Cardiac muscle cell (in vitro differentiated cells and primary cell): ENCODE measurements around the gene RWDD2A. TPM values are rescaled to one million over a fixed set of nuclear protein-coding genes. Genes with fewer than 3 reads are reported as not detected.
A peak's percentile ranks its signal among the peaks of the same experiment; 100 is the strongest.

ENCODE experiments used
- DNase-seq, 2 donors: peaks; one replicate each; pipeline versions ENCODE4 v3.0.0 to v3.0.0-alpha.2; 2010 to 2017; ENCODE audit warnings: low read depth in 1 of 2, low spot score in 1 of 2
- H3K27ac ChIP-seq: fragments of 200-600 bp; sonication (generic); 2 replicates; pipeline ENCODE4 v1.5.1; 2016
- H3K27me3 ChIP-seq: fragments of 200-600 bp; sonication (generic); 2 replicates; pipeline ENCODE4 v1.6.0; 2016; ENCODE audit warnings: control low read depth
- H3K36me3 ChIP-seq: fragments of 200-600 bp; sonication (generic); 2 replicates; pipeline ENCODE4 v1.5.1; 2016; ENCODE audit warnings: control low read depth
- H3K4me1 ChIP-seq: fragments of 200-600 bp; sonication (generic); 2 replicates; pipeline ENCODE4 v1.8.1; 2017; ENCODE audit warnings: low read depth, mild to moderate bottlenecking, mixed run types
- H3K4me3 ChIP-seq: fragments of 200-600 bp; sonication (generic); 2 replicates; pipeline ENCODE4 v1.5.1; 2016; ENCODE audit warnings: mild to moderate bottlenecking
- H3K9me3 ChIP-seq: fragments of 200-600 bp; sonication (generic); 2 replicates; pipeline ENCODE4 v1.5.1; 2017; ENCODE audit warnings: low read depth, mild to moderate bottlenecking, control low read depth
- polyA plus RNA-seq: library from polyadenylated mRNA; unstranded; fragments of >200 nt; fragmentation: Nextera tagmentation; extraction: Ambion mirVana; gene quantifications from 2 replicates; pipeline ENCODE4 v1.2.1, GENCODE V29; 2016
- total RNA-seq: library from RNA; depleted of rRNA; stranded (reverse); fragments of >200 nt; gene quantifications from 2 replicates; pipeline ENCODE4 v1.2.3, GENCODE V29; 2016
- TF ChIP-seq, protein P1 (sequence below): IDR thresholded peaks from 2 replicates; pipeline ENCODE4 v1.5.1; 2012; ENCODE audit warnings: low read depth, mild to moderate bottlenecking, low read length

Gene RWDD2A
- total and polyA plus RNA-seq, 2 experiments from 2014 or later: 5.6 to 11.0 TPM

DNA sequence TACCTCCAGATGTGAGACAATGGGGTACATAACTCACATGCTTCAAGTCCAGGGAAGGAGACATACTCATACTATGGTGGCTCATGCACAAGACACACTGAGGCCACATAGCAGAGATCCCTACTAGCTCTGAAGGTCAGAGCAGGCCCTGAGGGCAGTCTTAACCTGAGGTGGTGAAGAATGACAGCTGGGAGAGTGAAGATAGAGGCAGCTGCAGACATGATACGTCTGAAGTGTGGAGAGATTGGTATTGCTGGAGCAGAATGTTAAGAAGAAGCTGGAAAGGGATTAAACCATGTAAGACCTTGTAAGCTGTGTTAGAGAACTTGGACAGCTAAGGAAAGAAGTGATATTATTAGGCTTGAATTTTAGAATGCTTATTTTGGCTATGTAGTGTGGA, 33.0 kb upstream of the RWDD2A start:
- Histone ChIP-seq H3K9me3 (no peaks in the 10 kb centered on the region), H3K4me3 (no peak overlapping the region), H3K36me3 (peaks cover 22% of the 10 kb centered on the region), H3K4me1 (peaks cover 30% of the 10 kb centered on the region), H3K27ac (peak overlapping the region; percentile 82), H3K27me3 (no peaks in the 10 kb centered on the region)
- TF ChIP-seq, protein P1, sequence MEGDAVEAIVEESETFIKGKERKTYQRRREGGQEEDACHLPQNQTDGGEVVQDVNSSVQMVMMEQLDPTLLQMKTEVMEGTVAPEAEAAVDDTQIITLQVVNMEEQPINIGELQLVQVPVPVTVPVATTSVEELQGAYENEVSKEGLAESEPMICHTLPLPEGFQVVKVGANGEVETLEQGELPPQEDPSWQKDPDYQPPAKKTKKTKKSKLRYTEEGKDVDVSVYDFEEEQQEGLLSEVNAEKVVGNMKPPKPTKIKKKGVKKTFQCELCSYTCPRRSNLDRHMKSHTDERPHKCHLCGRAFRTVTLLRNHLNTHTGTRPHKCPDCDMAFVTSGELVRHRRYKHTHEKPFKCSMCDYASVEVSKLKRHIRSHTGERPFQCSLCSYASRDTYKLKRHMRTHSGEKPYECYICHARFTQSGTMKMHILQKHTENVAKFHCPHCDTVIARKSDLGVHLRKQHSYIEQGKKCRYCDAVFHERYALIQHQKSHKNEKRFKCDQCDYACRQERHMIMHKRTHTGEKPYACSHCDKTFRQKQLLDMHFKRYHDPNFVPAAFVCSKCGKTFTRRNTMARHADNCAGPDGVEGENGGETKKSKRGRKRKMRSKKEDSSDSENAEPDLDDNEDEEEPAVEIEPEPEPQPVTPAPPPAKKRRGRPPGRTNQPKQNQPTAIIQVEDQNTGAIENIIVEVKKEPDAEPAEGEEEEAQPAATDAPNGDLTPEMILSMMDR: no peak
- peak in 1 of 2 donors; percentile 63 for DNase-seq

DNA sequence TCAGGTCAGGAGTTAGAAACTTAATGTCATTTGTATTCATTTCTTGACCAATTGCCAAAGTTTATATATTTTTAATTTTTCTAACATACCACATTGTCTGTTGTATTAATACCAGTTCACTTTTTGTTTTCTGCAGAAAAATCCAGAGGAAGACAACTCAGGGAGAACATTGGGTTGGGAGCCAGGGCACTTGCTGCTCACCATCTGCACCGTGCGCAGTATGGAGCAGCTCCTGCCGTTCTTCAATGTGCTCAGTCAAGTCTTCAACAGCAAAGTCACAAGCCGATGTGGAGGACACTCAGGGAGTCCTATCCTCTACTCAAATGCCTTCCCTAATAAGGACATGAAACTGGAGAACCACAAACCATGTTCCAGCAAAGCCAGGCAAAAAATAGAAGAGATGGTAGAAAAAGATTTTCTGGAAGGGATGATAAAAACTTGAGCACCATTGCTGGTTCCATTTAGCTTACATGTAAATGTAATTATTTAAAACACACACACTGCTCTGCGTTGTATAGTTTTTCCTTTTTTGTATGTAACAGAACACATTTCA, 25.4 kb upstream of the RWDD2A start:
- TF ChIP-seq, protein P1: no peak
- Histone ChIP-seq H3K9me3 (no peaks in the 10 kb centered on the region), H3K36me3 (peaks cover 70% of the 10 kb centered on the region), H3K27me3 (no peaks in the 10 kb centered on the region), H3K4me1 (no peaks in the 10 kb centered on the region), H3K27ac (peak overlapping the region; percentile 72), H3K4me3 (no peak overlapping the region)
- DNase-seq: no peak

DNA sequence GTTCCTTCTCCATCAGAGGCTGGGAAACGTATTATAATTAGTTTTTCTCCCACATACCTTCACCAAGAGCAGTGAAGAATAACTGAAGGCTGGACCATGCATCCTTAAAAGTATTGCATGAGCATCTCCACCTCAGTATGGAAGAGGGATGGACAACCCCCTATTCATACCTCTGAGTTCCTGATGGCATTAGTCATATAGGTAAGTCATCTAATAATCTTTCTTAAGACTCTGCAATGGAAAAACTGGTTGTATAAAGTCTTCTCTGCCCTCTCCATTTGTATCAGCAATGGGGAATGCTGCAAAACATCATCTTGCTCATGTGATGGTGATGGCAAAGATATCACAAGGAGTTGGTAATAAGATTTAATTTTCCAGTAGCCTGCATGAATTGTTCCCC, 24.6 kb upstream of the RWDD2A start:
- H3K27me3 ChIP-seq: no peaks in the 10 kb centered on the region
- H3K4me1 ChIP-seq: no peaks in the 10 kb centered on the region
- H3K27ac ChIP-seq: peak overlapping the region; percentile 72
- DNase-seq: no peak
- H3K9me3 ChIP-seq: no peaks in the 10 kb centered on the region
- TF ChIP-seq, protein P1: no peak
- H3K36me3 ChIP-seq: peaks cover 72% of the 10 kb centered on the region
- H3K4me3 ChIP-seq: no peak overlapping the region

GRCh38 chr6:83169106-83169505, 24.1 kb upstream of the RWDD2A start:
- no peaks in the 10 kb centered on the region for H3K27me3 ChIP-seq
- H3K4me3 ChIP-seq: no peak overlapping the region
- TF ChIP-seq, protein P1: no peak
- no peak overlapping the region for H3K27ac ChIP-seq
- no peaks in the 10 kb centered on the region for H3K9me3 ChIP-seq
- H3K36me3 ChIP-seq: peaks cover 73% of the 10 kb centered on the region
- no peak for DNase-seq
- H3K4me1 ChIP-seq: no peaks in the 10 kb centered on the region

DNA sequence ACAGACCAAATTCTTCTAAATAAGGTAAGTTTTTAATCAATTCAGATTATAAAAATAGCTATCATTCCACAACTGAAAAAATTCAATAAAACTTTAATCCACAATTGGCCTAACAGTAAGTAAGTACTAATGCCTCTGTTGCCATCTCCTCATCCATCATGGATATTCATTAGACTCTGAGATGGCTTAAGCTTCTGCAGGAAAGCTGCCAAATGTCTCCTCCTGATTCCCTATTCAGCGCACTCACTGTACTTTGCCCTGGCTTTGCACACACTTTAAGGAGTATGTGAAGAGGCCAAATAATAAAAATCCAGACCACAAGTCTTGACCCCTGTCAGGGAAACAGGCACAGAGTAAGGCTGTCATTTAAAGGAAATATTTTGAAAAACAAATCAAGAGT, 23.6 kb upstream of the RWDD2A start:
- H3K9me3 ChIP-seq: no peaks in the 10 kb centered on the region
- H3K4me3 ChIP-seq: no peak overlapping the region
- no peaks in the 10 kb centered on the region for H3K27me3 ChIP-seq
- H3K27ac ChIP-seq: no peak overlapping the region
- peaks cover 72% of the 10 kb centered on the region for H3K36me3 ChIP-seq
- H3K4me1 ChIP-seq: no peaks in the 10 kb centered on the region
- TF ChIP-seq, protein P1: no peak
- no peak for DNase-seq
